Measurements from ENCODE around the gene CAMTA1.

GRCh38 chr1:7339953-7340352 is 554.7 kb downstream of the CAMTA1 start:
- TF ChIP-seq CTCF (IDR thresholded peaks at IDR 0.05) (no peak), POLR2A (IDR thresholded peaks at IDR 0.05) (no peak)

Data from stomach (tissue), 4 donors.